Progenitor cell of endocrine pancreas (in vitro differentiated cells): ENCODE results near the gene FOXP1. TPM values are rescaled to one million over a fixed set of nuclear protein-coding genes. Genes with fewer than 3 reads are reported as not detected.

ENCODE experiments used
- DNase-seq: peaks from one replicate; pipeline ENCODE4 v3.0.0; 2021; ENCODE audit warnings: low spot score; ENCODE audit not compliant: unreplicated experiment
- H3K27ac Mint-ChIP-seq: 2 replicates; pipeline ENCODE4 v1.8.0; 2021; ENCODE audit warnings: mild to moderate bottlenecking, moderate library complexity, mixed read lengths
- H3K27me3 Mint-ChIP-seq: 2 replicates; pipeline ENCODE4 v1.8.0; 2021; ENCODE audit warnings: mixed read lengths
- H3K36me3 Mint-ChIP-seq: 2 replicates; pipeline ENCODE4 v1.8.0; 2022; ENCODE audit warnings: mixed read lengths; ENCODE audit not compliant: insufficient read depth
- H3K4me1 Mint-ChIP-seq: 2 replicates; pipeline ENCODE4 v1.8.0; 2021; ENCODE audit warnings: low read depth, mixed read lengths
- H3K4me3 Mint-ChIP-seq: 2 replicates; pipeline ENCODE4 v1.8.0; 2021; ENCODE audit warnings: low read depth, mild to moderate bottlenecking, moderate library complexity, mixed read lengths
- H3K9me3 Mint-ChIP-seq: 2 replicates; pipeline ENCODE4 v1.8.0; 2021; ENCODE audit warnings: low read depth, mixed read lengths
- total RNA-seq: library from RNA; stranded (reverse); gene quantifications from 2 replicates; pipeline ENCODE4 v1.2.1, GENCODE V29; 2021
- TF ChIP-seq, protein P1 (sequence below): fragments of 200-600 bp; sonication (generic); IDR thresholded peaks from one replicate; pipeline ENCODE4 v1.5.0; 2021; ENCODE audit warnings: antibody characterized with exemption, mild to moderate bottlenecking; ENCODE audit not compliant: unreplicated experiment

FOXP1 gene
- total RNA-seq, 1 donor from 2014 or later = 242 TPM

DNA sequence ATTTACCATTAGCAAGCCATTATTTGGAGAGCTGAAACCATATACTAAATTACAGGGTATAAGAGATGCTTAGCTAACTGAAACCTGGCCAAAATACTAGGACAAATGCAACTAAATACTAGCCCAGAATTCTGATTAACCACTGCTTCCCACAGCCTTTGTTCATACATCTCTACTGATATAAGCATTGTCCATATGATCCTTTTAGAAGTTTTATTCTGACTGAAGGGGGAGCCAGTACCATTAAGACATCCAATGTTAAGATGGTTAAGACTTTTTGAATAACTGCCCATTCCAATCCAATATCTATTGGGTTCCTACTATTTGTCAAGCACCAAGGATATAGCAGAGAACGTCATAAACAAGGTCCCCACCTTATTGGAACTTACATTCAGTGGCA, 421.3 kb downstream of the FOXP1 start:
- Mint-ChIP-seq H3K9me3 (no peaks in the 10 kb centered on the region), H3K36me3 (peaks cover 24% of the 10 kb centered on the region), H3K27ac (no peak overlapping the region), H3K4me3 (no peak overlapping the region), H3K27me3 (no peaks in the 10 kb centered on the region), H3K4me1 (peaks cover 51% of the 10 kb centered on the region)
- TF ChIP-seq, protein P1, sequence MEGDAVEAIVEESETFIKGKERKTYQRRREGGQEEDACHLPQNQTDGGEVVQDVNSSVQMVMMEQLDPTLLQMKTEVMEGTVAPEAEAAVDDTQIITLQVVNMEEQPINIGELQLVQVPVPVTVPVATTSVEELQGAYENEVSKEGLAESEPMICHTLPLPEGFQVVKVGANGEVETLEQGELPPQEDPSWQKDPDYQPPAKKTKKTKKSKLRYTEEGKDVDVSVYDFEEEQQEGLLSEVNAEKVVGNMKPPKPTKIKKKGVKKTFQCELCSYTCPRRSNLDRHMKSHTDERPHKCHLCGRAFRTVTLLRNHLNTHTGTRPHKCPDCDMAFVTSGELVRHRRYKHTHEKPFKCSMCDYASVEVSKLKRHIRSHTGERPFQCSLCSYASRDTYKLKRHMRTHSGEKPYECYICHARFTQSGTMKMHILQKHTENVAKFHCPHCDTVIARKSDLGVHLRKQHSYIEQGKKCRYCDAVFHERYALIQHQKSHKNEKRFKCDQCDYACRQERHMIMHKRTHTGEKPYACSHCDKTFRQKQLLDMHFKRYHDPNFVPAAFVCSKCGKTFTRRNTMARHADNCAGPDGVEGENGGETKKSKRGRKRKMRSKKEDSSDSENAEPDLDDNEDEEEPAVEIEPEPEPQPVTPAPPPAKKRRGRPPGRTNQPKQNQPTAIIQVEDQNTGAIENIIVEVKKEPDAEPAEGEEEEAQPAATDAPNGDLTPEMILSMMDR = no peak
- DNase-seq = no peak

DNA sequence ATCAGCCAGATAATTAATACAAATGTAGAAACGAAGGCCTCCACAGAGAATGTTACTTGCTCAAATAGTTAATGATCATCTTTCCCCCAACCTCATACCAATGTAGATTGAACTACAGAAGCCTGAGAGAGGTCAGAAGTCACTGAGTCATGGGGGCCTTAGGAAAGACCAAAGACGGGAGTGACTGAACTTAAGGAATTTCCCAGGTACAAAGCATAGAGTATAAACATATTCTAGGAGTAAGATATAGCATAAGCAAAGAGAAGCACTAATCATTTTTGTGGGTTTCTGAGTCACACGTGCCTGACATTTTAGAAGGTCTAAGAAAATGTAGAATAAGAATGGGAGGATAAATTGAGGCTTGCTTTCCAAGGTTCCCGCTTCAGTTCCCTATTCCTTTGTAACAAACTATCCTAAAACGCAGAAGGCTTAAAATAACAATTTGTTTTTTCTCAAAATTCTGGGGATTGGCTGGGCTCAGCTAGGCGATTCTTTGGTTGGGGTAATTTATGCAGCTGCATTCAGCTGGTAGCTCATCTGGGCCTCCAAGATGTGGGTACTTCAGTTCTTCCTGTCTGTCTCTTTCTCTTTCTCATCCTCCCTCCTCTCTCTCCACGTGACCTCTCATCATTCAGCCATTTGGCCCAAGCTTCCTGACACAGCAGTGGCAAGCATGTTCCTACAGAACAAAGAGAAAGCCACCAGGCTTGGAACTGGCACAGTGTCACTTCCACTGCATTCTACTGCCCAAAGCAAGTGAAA, 422.6 kb downstream of the FOXP1 start:
- no peak for DNase-seq
- no peaks in the 10 kb centered on the region for H3K9me3 Mint-ChIP-seq
- H3K4me3 Mint-ChIP-seq = no peak overlapping the region
- TF ChIP-seq, protein P1 = no peak
- peak overlapping the region; percentile 43 for H3K27ac Mint-ChIP-seq
- H3K36me3 Mint-ChIP-seq = peaks cover 21% of the 10 kb centered on the region
- H3K27me3 Mint-ChIP-seq = no peaks in the 10 kb centered on the region
- H3K4me1 Mint-ChIP-seq = peaks cover 47% of the 10 kb centered on the region

DNA sequence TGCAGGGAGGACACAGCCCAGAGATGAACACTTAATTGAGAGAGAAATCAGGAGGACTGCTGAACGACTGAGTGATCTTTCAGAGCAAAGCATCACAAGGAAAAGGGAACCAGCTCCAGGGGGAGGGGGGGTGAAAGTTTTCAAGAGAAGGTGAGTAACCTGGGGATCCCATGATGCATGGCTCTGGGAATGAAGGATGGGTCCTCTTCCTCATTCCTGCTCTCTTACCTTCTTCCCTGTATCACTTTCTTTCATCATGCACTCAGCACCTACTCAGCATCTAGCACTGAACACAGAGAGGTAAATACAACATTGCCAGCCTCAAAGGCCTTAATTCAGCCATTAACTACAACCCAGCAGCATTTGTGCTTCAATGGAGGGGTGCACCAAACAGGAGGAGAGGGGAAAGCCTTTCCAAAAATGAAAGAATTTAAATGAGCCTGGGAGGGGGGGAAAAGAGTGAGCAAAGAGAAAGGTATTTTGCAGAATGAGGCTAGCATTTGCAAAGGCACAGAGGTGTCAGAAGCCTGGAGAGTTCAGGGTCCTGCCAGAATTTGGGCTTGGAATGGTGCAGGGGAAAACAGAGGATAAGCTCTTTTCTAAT, 427.4 kb downstream of the FOXP1 start:
- TF ChIP-seq, protein P1 = no peak
- Mint-ChIP-seq H3K27ac (peak overlapping the region; percentile 11), H3K4me1 (peaks cover 62% of the 10 kb centered on the region), H3K36me3 (peaks cover 9% of the 10 kb centered on the region), H3K4me3 (no peak overlapping the region), H3K9me3 (no peaks in the 10 kb centered on the region), H3K27me3 (no peaks in the 10 kb centered on the region)
- no peak for DNase-seq

DNA sequence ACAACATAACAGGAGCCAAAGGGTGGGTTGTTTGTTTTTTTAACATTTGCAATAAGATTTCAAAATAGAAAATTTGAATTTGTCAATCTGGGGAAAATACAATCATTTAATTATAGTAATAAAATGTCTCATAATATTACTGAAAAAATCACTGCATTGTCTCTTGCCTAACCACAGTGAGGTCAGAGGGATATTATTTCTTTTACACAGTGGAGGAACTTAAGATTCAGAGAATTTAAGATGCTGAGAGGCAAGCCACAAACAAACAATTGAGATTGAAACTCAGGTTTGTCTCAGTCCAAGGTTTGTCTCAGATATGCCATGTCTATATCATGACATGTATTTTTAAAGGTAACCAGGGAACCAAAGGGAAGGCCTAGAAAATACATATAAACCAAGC, 428.7 kb downstream of the FOXP1 start:
- peaks cover 7% of the 10 kb centered on the region for H3K36me3 Mint-ChIP-seq
- no peak overlapping the region for H3K4me3 Mint-ChIP-seq
- TF ChIP-seq, protein P1 = no peak
- no peak for DNase-seq
- H3K27me3 Mint-ChIP-seq = no peaks in the 10 kb centered on the region
- H3K27ac Mint-ChIP-seq = no peak overlapping the region
- peaks cover 62% of the 10 kb centered on the region for H3K4me1 Mint-ChIP-seq
- H3K9me3 Mint-ChIP-seq = no peaks in the 10 kb centered on the region

DNA sequence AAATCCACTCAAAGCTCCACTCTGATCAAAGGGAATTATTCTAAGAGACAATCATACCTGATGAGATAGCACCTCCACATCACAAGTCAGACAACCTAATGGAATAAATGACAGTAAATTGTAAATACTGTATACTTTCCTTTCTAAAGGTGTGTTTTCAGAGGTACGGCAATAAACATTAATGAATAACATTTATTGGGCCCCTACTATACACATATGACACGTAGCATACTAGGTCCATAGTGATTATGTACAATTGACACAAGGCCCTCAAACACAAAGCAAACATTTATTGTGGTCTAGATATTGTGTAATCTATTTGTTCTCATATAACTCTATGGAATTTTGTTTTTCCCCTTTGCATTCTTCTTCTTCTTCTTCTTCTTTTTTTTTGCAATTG, 429.8 kb downstream of the FOXP1 start:
- Mint-ChIP-seq H3K36me3 (peaks cover 4% of the 10 kb centered on the region), H3K27me3 (no peaks in the 10 kb centered on the region), H3K4me1 (peaks cover 62% of the 10 kb centered on the region), H3K9me3 (no peaks in the 10 kb centered on the region), H3K27ac (peak overlapping the region; percentile 94), H3K4me3 (no peak overlapping the region)
- TF ChIP-seq, protein P1 = no peak
- DNase-seq = no peak
